GM19324 (cell line): Measurements from ENCODE around the gene PCDHGA11.
"Not testable (repeated sequence)": the region's sequence is repeated elsewhere in the genome, so short reads cannot be mapped to it uniquely, and the experiment has no call there.

Experiments used
- ATAC-seq: cut with Tn5 transposase; IDR thresholded peaks from one replicate; pipeline ENCODE4 v1.9.1; 2021; ENCODE audit warnings: mild to moderate bottlenecking, moderate library complexity; ENCODE audit not compliant: unreplicated experiment, low FRiP score

The PCDHGA11 gene

DNA sequence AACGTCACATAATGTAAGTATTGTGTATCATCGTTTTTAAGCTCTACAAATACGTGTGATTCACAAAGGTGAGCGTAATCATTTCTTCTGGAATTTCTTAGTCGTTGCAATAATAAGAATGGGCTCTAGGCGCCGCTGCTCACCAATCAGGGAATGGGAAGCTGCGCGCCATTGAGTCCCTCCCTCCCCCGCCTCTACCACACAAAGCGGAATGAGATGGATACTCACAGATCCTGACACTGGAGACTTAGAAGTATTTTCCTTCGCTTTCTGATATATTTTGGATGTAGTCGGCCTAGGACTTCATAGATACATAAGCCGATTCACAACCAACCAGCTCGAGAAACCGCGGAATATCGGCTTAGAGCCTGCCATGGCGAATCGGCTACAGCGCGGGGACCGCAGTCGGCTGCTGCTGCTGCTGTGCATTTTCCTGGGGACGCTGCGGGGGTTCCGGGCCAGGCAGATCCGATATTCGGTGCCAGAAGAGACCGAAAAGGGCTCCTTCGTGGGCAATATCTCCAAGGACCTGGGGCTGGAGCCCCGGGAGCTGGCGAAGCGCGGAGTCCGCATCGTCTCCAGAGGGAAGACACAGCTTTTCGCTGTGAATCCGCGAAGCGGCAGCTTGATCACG, at the start of gene PCDHGA11:
PCDHGA11 (plus strand) TSS at position 197 of the 634 bp plus-strand sequence; CDS start at position 374, 177 bp downstream.
- no peak for ATAC-seq

DNA sequence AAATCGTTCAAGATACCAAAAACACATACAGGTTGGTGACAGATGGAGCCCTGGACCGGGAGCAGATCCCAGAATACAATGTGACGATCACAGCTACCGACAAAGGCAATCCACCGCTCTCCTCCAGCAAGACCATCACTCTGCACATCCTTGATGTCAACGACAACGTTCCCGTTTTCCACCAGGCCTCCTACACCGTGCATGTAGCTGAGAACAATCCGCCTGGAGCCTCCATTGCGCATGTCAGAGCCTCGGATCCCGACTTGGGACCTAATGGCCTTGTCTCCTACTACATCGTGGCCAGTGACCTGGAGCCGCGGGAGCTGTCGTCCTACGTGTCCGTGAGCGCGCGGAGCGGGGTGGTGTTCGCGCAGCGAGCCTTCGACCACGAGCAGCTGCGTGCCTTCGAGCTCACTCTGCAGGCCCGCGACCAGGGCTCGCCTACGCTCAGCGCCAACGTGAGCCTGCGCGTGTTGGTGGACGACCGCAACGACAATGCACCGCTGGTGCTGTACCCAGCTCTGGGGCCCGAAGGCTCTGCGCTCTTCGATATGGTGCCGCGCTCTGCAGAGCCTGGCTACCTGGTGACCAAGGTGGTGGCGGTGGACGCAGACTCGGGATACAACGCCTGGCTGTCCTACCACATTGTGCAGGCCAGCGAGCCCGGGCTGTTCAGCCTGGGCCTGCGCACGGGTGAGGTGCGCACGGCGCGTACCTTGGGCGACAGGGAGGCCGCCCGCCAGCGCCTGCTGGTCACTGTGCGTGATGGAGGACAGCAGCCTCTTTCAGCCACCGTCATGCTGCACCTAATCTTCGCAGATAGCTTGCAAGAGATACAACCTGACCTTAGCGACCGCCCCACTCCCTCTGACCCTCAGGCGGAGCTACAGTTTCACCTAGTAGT, 49.0 kb upstream of the PCDHGA11 start:
- no peak for ATAC-seq

DNA sequence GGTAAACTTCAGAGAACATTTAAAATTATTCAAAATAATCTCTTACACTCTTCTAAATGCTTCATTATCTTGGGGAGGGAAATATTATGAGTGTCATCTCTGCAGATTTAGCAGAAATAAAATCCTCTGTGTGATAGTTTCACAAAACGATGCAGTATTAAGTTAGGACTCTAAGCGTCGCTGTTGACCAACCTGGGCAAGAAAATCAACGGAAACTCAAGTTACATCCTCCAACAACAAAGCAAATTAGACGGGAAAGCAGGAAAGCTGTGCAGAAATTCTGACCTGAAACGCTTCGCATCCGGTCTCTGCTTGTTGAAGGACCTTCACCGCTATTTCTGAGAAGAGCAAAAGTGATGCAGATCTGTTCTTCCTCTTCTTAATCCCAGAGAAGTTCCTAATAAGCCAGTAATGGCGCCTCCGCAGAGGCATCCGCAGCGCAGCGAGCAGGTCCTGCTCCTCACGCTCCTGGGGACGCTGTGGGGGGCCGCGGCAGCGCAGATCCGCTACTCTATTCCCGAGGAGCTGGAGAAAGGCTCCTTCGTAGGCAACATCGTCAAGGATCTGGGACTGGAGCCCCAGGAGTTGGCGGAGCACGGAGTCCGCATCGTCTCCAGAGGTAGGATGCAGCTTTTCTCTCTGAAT, 47.1 kb upstream of the PCDHGA11 start, which contains the start of gene PCDHGA6:
PCDHGA6 (plus strand) TSS at position 219 of the 645 bp plus-strand sequence; CDS start at position 412, 193 bp downstream.
- no peak for ATAC-seq

DNA sequence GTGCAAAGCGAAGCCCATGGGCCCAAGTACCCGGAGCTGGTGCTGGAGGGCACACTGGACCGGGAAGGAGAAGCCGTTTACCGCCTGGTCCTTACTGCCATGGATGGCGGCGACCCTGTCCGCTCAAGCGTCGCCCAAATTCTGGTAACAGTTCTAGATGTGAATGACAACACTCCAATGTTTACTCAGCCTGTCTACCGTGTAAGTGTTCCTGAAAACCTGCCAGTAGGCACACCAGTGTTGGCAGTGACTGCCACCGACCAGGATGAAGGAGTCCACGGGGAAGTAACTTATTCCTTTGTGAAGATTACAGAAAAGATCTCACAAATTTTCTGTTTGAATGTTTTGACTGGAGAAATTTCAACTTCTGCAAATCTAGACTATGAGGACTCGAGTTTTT, 46.2 kb upstream of the PCDHGA11 start:
- no peak for ATAC-seq

DNA sequence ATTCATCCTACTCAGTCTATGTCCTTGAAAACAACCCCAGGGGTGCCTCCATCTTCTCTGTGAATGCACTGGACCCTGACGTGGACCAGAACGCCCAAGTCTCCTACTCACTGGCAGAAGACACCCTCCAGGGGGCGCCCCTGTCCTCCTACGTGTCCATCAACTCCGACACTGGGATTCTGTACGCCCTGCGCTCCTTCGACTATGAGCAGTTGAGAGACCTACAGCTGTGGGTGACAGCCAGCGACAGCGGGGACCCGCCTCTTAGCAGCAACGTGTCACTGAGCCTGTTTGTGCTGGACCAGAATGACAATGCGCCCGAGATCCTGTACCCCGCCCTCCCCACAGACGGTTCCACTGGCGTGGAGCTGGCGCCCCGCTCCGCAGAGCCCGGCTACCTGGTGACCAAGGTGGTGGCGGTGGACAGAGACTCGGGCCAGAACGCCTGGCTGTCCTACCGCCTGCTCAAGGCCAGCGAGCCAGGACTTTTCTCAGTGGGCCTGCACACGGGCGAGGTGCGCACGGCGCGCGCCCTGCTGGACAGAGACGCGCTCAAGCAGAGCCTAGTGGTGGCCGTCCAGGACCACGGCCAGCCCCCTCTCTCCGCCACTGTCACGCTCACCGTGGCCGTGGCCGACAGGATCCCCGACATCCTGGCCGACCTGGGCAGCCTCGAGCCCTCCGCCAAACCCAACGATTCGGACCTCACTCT, 45.3 kb upstream of the PCDHGA11 start:
- not testable (repeated sequence) for ATAC-seq

DNA sequence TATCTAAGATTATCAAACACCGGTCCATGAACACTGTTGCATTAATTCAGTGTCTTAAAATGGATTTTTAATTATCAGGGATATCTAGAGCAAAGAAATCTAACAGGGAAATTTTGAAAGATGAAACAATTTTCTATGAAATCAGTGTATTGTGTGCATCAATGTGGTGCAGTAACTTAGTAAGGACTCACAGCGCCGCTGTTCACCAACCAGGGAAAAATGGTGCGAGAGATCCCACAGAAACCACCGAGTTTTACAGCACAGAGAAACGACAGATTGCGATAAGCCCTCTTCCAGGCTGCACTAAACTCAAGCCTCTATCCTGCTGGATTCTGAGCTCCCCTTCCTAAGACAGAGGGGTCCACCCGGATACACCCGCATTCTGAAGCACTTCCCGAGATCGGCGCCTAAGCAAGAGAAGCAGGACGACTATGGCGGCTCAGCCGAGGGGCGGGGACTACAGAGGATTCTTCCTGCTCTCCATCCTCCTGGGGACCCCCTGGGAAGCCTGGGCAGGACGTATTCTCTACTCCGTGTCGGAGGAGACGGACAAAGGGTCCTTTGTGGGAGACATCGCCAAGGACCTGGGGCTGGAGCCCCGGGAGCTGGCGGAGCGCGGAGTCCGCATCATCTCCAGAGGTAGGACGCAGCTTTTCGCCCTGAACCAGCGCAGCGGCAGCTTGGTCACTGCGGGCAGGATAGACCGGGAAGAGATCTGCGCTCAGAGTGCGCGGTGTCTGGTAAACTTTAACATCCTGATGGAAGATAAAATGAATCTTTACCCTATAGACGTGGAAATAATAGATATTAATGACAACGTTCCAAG, 38.2 kb upstream of the PCDHGA11 start, which contains the start of gene PCDHGA7:
PCDHGA7 (plus strand) TSS at position 274 of the 826 bp plus-strand sequence; CDS start at position 432, 158 bp downstream.
- ATAC-seq = no peak

DNA sequence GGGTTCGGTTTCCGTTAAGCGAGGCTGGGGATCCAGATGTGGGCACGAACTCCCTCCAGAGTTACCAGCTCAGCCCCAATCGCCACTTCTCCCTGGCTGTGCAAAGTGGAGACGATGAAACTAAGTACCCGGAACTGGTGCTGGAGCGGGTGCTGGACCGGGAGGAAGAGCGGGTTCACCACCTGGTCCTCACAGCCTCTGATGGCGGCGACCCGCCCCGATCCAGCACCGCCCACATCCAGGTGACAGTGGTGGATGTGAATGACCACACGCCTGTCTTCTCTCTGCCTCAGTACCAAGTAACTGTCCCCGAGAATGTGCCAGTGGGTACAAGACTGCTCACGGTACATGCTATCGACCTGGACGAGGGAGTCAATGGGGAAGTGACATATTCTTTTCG, 37.5 kb upstream of the PCDHGA11 start:
- ATAC-seq = no peak

DNA sequence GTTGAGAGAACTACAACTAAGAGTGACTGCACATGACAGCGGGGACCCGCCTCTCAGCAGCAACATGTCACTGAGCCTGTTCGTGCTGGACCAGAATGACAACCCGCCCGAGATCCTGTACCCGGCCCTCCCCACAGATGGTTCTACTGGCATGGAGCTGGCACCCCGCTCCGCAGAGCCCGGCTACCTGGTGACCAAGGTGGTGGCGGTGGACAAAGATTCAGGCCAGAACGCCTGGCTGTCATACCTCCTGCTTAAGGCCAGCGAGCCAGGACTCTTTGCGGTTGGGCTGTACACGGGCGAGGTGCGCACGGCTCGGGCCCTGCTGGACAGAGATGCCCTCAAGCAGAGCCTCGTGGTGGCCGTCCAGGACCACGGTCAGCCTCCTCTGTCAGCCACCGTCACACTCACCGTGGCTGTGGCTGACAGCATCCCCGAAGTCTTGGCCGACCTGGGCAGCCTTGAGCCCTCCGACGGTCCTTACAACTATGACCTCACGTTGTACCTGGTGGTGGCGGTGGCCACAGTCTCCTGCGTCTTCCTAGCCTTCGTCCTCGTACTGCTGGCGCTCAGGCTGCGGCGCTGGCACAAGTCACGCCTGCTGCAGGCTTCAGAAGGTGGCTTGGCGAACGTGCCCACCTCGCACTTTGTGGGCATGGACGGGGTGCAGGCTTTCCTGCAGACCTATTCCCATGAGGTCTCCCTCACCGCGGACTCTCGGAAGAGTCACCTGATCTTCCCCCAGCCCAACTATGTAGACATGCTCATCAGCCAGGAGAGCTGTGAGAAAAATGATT, 36.2 kb upstream of the PCDHGA11 start:
- no peak for ATAC-seq

DNA sequence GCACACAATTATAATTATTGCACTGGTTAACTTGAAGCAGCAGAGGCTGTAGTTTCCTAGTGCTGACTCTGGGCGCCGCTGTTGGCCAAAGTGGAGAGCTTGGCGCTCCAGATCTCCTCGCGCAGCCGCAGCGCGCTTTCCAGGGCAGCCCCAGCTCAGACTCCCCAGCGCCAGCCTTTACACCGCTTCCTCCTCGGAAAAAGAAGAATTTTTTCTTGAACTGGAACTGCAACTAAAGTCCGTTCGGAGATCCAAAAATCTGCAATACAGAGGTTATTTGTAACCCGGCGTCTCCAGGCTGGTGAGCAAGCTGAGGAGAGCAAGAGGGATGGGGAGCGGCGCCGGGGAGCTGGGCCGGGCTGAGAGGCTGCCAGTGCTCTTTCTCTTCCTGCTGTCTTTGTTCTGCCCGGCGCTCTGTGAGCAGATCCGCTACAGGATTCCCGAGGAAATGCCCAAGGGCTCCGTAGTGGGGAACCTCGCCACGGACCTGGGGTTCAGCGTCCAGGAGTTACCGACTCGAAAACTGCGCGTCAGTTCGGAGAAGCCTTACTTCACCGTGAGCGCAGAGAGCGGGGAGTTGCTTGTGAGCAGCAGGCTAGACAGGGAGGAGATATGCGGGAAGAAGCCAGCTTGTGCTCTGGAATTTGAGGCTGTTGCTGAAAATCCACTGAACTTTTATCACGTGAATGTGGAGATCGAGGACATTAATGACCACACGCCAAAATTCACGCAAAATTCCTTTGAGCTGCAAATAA, 33.1 kb upstream of the PCDHGA11 start, which contains the start of gene PCDHGB4:
PCDHGB4 (plus strand) TSS at position 142 of the 755 bp plus-strand sequence; CDS start at position 329, 187 bp downstream.
- ATAC-seq = not testable (repeated sequence)

DNA sequence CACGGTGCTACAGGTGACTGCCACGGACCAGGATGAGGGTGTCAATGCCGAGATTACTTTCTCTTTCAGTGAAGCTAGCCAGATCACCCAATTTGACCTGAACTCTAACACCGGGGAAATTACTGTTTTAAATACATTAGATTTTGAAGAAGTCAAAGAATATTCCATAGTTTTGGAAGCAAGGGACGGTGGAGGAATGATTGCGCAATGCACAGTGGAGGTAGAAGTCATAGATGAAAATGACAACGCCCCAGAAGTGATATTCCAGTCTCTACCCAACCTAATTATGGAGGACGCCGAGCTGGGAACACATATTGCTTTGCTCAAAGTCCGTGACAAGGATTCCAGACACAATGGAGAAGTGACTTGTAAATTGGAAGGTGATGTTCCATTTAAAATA, 32.2 kb upstream of the PCDHGA11 start:
- no peak for ATAC-seq

DNA sequence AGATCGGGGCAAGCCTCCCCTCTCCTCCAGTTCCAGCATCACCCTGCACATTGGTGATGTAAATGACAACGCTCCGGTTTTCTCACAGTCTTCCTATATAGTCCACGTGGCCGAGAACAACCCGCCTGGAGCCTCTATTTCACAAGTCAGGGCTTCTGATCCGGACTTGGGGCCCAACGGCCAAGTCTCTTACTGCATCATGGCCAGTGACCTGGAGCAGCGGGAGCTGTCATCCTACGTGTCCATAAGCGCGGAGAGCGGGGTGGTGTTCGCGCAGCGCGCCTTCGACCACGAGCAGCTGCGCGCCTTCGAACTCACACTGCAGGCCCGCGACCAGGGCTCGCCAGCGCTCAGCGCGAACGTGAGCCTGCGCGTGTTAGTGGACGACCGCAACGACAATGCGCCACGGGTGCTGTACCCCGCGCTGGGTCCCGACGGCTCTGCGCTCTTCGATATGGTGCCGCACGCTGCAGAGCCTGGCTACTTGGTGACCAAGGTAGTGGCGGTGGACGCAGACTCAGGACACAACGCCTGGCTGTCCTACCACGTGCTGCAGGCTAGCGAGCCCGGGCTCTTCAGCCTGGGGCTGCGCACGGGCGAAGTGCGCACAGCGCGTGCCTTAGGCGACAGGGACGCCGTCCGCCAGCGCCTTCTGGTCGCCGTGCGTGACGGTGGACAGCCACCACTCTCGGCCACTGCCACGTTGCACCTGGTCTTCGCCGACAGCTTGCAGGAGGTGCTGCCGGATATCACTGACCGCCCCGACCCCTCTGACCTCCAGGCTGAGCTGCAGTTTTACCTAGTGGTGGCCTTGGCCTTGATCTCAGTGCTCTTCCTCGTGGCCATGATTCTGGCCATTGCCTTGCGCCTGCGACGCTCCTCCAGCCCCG, 31.5 kb upstream of the PCDHGA11 start:
- ATAC-seq = no peak

DNA sequence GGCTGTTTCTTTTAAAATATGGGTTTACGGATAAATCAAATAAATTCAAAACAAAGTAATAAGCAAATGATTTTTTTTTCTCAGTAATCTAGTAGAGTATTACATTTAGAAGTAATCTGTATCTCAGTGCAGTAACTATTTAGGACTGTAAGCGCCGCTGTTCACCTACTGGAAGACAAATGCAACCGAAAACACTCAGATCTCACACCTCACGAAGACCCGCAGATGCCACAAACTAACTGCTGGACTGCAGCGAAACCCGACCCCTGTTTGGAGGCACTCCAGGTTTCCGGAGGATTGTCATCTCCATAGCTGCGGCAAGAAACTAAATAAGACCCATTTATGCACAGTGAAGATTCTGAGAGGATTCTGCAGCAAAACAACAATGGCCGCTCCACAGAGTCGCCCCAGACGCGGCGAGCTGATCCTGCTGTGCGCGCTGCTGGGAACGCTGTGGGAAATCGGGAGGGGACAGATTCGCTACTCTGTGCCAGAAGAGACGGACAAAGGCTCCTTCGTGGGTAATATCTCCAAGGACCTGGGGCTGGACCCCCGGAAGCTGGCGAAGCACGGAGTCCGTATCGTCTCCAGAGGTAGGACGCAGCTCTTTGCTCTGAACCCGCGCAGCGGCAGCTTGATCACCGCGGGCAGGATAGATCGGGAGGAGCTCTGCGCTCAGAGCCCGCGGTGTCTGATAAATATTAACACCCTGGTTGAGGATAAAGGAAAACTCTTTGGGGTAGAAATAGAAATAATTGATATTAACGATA, 28.2 kb upstream of the PCDHGA11 start, which contains the start of gene PCDHGA8:
PCDHGA8 (plus strand) TSS at position 205 of the 770 bp plus-strand sequence; CDS start at position 386, 181 bp downstream.
- ATAC-seq = no peak

DNA sequence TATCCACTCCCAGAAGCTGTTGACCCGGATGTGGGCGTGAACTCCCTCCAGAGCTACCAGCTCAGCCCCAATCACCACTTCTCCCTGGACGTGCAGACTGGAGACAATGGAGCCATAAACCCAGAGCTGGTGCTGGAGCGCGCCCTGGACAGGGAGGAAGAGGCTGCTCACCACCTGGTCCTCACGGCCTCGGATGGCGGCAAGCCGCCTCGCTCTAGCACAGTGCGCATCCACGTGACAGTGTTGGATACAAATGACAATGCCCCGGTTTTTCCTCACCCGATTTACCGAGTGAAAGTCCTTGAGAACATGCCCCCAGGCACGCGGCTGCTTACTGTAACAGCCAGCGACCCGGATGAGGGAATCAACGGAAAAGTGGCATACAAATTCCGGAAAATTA, 27.6 kb upstream of the PCDHGA11 start:
- no peak for ATAC-seq

DNA sequence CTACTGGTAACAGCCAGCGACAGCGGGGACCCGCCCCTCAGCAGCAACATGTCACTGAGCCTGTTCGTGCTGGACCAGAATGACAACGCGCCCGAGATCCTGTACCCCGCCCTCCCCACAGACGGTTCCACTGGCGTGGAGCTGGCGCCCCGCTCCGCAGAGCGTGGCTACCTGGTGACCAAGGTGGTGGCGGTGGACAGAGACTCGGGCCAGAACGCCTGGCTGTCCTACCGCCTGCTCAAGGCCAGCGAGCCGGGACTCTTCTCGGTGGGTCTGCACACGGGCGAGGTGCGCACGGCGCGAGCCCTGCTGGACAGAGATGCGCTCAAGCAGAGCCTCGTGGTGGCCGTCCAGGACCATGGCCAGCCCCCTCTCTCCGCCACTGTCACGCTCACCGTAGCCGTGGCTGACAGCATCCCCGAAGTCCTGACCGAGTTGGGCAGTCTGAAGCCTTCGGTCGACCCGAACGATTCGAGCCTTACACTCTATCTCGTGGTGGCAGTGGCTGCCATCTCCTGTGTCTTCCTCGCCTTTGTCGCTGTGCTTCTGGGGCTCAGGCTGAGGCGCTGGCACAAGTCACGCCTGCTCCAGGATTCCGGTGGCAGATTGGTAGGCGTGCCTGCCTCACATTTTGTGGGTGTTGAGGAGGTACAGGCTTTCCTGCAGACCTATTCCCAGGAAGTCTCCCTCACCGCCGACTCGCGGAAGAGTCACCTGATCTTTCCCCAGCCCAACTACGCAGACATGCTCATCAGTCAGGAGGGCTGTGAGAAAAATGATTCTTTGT, 26.3 kb upstream of the PCDHGA11 start:
- not testable (repeated sequence) for ATAC-seq
